ENCODE measurements around the gene CASP10. TPM values are rescaled to one million over a fixed set of nuclear protein-coding genes. Genes with fewer than 3 reads are reported as not detected.

CASP10 gene
- total RNA-seq, 1 experiment from 2014 or later, result 2.8 TPM

GRCh38 chr2:201267278-201268030 is 84.5 kb downstream of the CASP10 start:
- POLR2A ChIA-PET, result no interaction called here
- ATAC-seq, result no peak
- CTCF ChIA-PET, result interaction anchor here (0.8 to 1.5 kb wide), 2 partner anchors 9 to 35 kb away, joined by 3 to 5 read pairs; no protein-coding TSS in a partner anchor
- DNase-seq (ENCODE audit: low spot score), result no peak
- no peaks in the 10 kb centered on the region for H3K36me3 Mint-ChIP-seq
- no peaks in the 10 kb centered on the region for H3K4me1 Mint-ChIP-seq
- H3K27me3 Mint-ChIP-seq (ENCODE audit: low read depth), result no peaks in the 10 kb centered on the region
- H3K4me3 Mint-ChIP-seq, result no peak overlapping the region
- H3K27ac Mint-ChIP-seq, result no peak overlapping the region
- TF ChIP-seq ZMAT4 (CRISPR knock-in tag; IDR thresholded peaks at IDR 0.05), result no peak
- no peak for TF ChIP-seq ZNF396 (CRISPR knock-in tag; IDR thresholded peaks at IDR 0.05; ENCODE audit: borderline replicate concordance)
- no peak for TF ChIP-seq TEAD4 (CRISPR knock-in tag; IDR thresholded peaks at IDR 0.05)
- TF ChIP-seq NFYB (CRISPR knock-in tag; conservative IDR thresholded peaks at IDR 0.05; ENCODE audit: low read depth), result no peak
- no peak for TF ChIP-seq MYBL2 (CRISPR knock-in tag; IDR thresholded peaks at IDR 0.05)
- TF ChIP-seq FOXJ3 (CRISPR knock-in tag; IDR thresholded peaks at IDR 0.05; ENCODE audit: borderline replicate concordance), result no peak
- TF ChIP-seq CTCF (IDR thresholded peaks at IDR 0.05), result no peak
- no peak for TF ChIP-seq PRDM15 (CRISPR knock-in tag; IDR thresholded peaks at IDR 0.05)
- no peak for TF ChIP-seq CDX4 (CRISPR knock-in tag; IDR thresholded peaks at IDR 0.05; ENCODE audit: borderline replicate concordance)
- no peak for TF ChIP-seq NFE2L1 (CRISPR knock-in tag; IDR thresholded peaks at IDR 0.05)
- no peak for TF ChIP-seq ATF2 (CRISPR knock-in tag; IDR thresholded peaks at IDR 0.05; ENCODE audit: borderline replicate concordance, low read depth)
- no peak for TF ChIP-seq ATF6 (CRISPR knock-in tag; IDR thresholded peaks at IDR 0.05)
- TF ChIP-seq MXD4 (CRISPR knock-in tag; IDR thresholded peaks at IDR 0.05; ENCODE audit: borderline replicate concordance), result no peak
- no peak for TF ChIP-seq AR (CRISPR knock-in tag; IDR thresholded peaks at IDR 0.05)
- no peak for TF ChIP-seq SP1 (CRISPR knock-in tag; conservative IDR thresholded peaks at IDR 0.05)
- no peak for TF ChIP-seq ZBTB21 (CRISPR knock-in tag; IDR thresholded peaks at IDR 0.05; ENCODE audit: borderline replicate concordance)
- TF ChIP-seq FOXP1 (CRISPR knock-in tag; IDR thresholded peaks at IDR 0.05; ENCODE audit: borderline replicate concordance), result no peak
- no peak for TF ChIP-seq ZNF281 (CRISPR knock-in tag; IDR thresholded peaks at IDR 0.05)
- no peak for TF ChIP-seq ZNF121 (CRISPR knock-in tag; IDR thresholded peaks at IDR 0.05)
- H3K9me3 Mint-ChIP-seq, result no peaks in the 10 kb centered on the region

Measured in WTC11 (cell line).